IPS-20b (cell line): Measurements from ENCODE around the gene RSPRY1.
"Not testable (repeated sequence)": the region's sequence is repeated elsewhere in the genome, so short reads cannot be mapped to it uniquely, and the experiment has no call there.

Source experiments
- H3K27ac ChIP-seq: one replicate; pipeline ENCODE4 v1.5.1; 2013; ENCODE audit warnings: low read length
- H3K27me3 ChIP-seq: 2 replicates; pipeline ENCODE4 v1.6.1; 2013; ENCODE audit warnings: mild to moderate bottlenecking, low read length, inconsistent platforms; ENCODE audit not compliant: insufficient read depth
- H3K36me3 ChIP-seq: 2 replicates; pipeline ENCODE4 v1.6.1; 2013; ENCODE audit warnings: low read depth, mild to moderate bottlenecking, inconsistent platforms, low read length, moderate library complexity; ENCODE audit not compliant: insufficient read depth
- H3K4me1 ChIP-seq: 2 replicates; pipeline ENCODE4 v1.6.1; 2013; ENCODE audit warnings: mild to moderate bottlenecking, control low read depth, inconsistent platforms, low read length, moderate library complexity; ENCODE audit not compliant: insufficient read depth
- H3K4me3 ChIP-seq: 2 replicates; pipeline ENCODE4 v1.5.1; 2013; ENCODE audit warnings: mild to moderate bottlenecking, low read length, inconsistent platforms
- H3K9ac ChIP-seq: 2 replicates; pipeline ENCODE4 v1.6.1; 2013; ENCODE audit warnings: low read depth, mild to moderate bottlenecking, inconsistent platforms, low read length, moderate library complexity
- H3K9me3 ChIP-seq: 2 replicates; pipeline ENCODE4 v1.6.1; 2013; ENCODE audit warnings: mild to moderate bottlenecking, low read depth, low read length, inconsistent platforms; ENCODE audit not compliant: insufficient read depth

Gene RSPRY1

DNA sequence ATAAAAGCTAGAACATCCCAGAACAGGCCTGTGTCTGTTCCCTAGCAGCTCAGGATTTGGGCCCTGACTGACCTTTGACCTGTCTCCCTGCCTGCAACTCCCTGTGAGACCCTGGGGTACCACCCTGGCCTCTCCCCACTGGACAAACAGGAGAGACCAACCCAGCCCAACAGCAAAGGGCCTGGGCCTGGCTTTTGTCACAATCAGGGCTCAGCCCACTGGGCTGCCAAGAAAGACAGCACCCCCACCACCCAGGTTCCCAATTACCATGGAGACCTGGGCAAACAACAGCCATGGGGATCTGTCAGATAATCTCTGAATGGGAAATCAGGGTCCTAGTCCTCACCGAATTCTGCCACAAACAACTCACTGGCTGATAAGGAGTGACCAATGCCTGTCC lies 87.2 kb downstream of the RSPRY1 start:
- Histone ChIP-seq H3K4me1 (no peaks in the 10 kb centered on the region), H3K9me3 (no peaks in the 10 kb centered on the region), H3K4me3 (no peak overlapping the region), H3K27me3 (no peaks in the 10 kb centered on the region), H3K9ac (no peak overlapping the region), H3K27ac (no peak overlapping the region), H3K36me3 (no peaks in the 10 kb centered on the region)

DNA sequence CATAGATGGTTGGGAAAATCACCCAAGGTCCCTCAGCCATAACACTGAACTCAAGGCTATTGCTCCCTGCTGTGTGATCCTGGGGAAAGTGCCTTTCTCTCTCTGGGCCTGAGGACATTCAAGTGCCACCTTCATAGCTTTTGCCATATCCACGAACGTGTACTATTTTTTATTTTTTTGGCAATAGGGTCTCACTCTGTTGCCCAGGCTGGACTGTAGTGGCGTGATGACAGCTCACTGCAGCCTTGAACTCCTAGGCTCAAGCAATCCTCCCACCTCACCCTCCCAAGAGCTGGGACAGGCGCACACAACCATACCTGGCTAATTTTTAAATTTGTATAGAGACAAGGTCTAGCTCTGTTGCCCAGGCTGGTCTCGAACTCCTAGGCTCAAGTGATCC lies 87.7 kb downstream of the RSPRY1 start:
- Histone ChIP-seq H3K9me3 (no peaks in the 10 kb centered on the region), H3K36me3 (no peaks in the 10 kb centered on the region), H3K9ac (no peak overlapping the region), H3K4me1 (no peaks in the 10 kb centered on the region), H3K4me3 (no peak overlapping the region), H3K27me3 (no peaks in the 10 kb centered on the region), H3K27ac (no peak overlapping the region)

GRCh38 chr16:57275946-57276345 lies 89.8 kb downstream of the RSPRY1 start:
- H3K9me3 ChIP-seq, H3K4me1 ChIP-seq, H3K9ac ChIP-seq, H3K27ac ChIP-seq, H3K36me3 ChIP-seq, H3K27me3 ChIP-seq, H3K4me3 ChIP-seq: not testable (repeated sequence)

GRCh38 chr16:57276596-57276995 lies 90.5 kb downstream of the RSPRY1 start:
- H3K36me3 ChIP-seq: no peaks in the 10 kb centered on the region
- H3K4me1 ChIP-seq: no peaks in the 10 kb centered on the region
- H3K9me3 ChIP-seq: no peaks in the 10 kb centered on the region
- H3K4me3 ChIP-seq: no peak overlapping the region
- no peak overlapping the region for H3K9ac ChIP-seq
- peaks cover under 1% of the 10 kb centered on the region; the same call in 1 of the 2 replicates for H3K27me3 ChIP-seq
- no peak overlapping the region for H3K27ac ChIP-seq

DNA sequence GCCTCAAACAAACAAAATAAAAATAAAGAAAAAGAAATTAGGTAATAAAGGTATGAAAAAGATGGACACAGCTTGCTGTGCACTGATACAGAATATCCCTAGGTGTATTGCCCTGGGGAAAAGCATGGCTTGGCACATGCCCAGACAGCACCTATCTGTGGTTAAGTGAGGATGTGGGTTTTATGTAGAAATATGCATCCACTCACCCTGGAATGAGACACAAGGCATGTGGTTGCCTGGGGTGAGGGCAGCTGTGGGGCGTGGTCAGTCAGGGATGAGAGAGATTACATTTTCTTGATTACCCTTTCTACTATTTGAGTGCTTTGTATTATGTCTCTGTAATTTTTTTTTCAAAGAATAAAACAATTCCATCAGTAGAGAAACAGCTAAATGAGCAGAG lies 91.5 kb downstream of the RSPRY1 start:
- no peaks in the 10 kb centered on the region for H3K36me3 ChIP-seq
- H3K27ac ChIP-seq: no peak overlapping the region
- H3K4me1 ChIP-seq: no peaks in the 10 kb centered on the region

DNA sequence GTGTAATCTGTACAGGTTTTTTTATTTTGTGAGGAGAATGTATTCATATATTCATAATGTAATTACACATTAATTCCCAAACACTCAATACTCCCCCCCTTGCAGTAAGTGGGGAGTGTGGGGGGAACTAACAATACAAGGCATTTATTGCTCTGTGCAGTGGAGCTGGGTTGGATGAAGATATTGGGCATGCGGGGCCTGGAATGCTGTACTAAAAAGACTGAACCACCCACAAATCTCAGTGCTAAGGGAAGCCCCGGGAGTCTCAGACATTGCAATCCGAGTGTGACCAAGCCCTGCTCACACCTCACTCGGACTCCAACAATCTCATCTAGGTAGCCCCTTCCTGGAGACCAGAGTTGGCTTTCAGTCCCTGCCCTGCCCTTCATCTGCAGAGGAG lies 92.4 kb downstream of the RSPRY1 start:
- no peak overlapping the region for H3K27ac ChIP-seq
- H3K4me3 ChIP-seq: no peak overlapping the region
- peaks cover 18% of the 10 kb centered on the region for H3K27me3 ChIP-seq
- H3K9me3 ChIP-seq: no peaks in the 10 kb centered on the region
- no peak overlapping the region for H3K9ac ChIP-seq
- no peaks in the 10 kb centered on the region for H3K36me3 ChIP-seq
- H3K4me1 ChIP-seq: no peaks in the 10 kb centered on the region

More for the DNA sequence above, 91.5 kb downstream of the RSPRY1 start:
- H3K9me3 ChIP-seq: no peaks in the 10 kb centered on the region
- H3K27me3 ChIP-seq: peaks cover 9% of the 10 kb centered on the region
- H3K4me3 ChIP-seq: no peak overlapping the region
- H3K9ac ChIP-seq: no peak overlapping the region

DNA sequence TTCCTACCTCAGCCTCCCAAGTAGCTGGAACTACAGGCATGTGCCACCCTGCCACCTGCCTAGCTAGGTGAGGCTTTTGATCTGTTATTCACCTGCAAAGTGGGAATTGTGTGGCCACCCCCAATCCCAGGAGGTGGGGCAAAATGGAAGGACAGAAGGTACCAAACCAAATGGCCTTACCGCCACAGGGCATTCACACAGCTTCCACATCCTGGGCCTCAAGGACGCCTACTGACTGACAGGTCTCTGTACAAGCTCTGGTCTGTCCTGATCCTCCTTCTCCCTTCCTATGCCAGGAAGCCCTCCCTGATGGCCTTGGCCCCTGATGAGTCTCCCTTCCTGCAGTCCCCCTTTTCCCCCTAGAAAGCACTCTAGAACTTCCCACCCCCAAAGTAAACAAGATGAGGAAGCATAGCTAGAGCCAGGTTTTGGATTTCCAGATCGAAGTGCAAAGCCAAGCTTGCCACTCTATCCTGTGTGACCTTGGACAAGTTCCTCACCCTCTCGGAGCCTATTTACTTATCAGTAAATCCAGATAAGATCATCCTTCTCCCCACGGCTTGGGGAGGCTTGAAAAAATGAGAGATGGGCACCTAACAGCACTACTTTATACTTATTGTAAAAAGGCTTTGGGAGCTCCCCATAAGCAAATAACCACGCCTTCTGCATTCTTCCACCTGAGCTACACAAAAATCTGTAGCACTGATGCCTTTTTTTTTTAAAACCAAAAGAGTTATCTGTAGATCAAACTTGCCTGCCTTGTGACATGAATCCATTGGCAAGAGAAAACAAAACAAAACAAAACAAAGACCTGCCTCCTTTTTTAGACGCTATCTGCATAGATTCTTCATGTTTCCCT lies 93.9 kb downstream of the RSPRY1 start:
- Histone ChIP-seq H3K36me3 (no peaks in the 10 kb centered on the region), H3K4me3 (no peak overlapping the region), H3K4me1 (no peaks in the 10 kb centered on the region), H3K9ac (no peak overlapping the region), H3K27ac (no peak overlapping the region), H3K27me3 (peaks cover 34% of the 10 kb centered on the region), H3K9me3 (no peaks in the 10 kb centered on the region)

- peaks cover 40% of the 10 kb centered on the region for H3K27me3 ChIP-seq
- no peaks in the 10 kb centered on the region for H3K36me3 ChIP-seq
- H3K4me3 ChIP-seq: no peak overlapping the region
- H3K27ac ChIP-seq: no peak overlapping the region
- no peak overlapping the region for H3K9ac ChIP-seq
- no peaks in the 10 kb centered on the region for H3K9me3 ChIP-seq
- H3K4me1 ChIP-seq: no peaks in the 10 kb centered on the region
Measured at GRCh38 chr16:57281791-57282190, 95.7 kb downstream of the RSPRY1 start.

GRCh38 chr16:57282510-57283213 lies 96.5 kb downstream of the RSPRY1 start:
- Histone ChIP-seq H3K27ac (no peak overlapping the region), H3K27me3 (peaks cover 40% of the 10 kb centered on the region), H3K9me3 (no peaks in the 10 kb centered on the region), H3K4me3 (no peak overlapping the region), H3K36me3 (no peaks in the 10 kb centered on the region), H3K9ac (no peak overlapping the region), H3K4me1 (no peaks in the 10 kb centered on the region)

DNA sequence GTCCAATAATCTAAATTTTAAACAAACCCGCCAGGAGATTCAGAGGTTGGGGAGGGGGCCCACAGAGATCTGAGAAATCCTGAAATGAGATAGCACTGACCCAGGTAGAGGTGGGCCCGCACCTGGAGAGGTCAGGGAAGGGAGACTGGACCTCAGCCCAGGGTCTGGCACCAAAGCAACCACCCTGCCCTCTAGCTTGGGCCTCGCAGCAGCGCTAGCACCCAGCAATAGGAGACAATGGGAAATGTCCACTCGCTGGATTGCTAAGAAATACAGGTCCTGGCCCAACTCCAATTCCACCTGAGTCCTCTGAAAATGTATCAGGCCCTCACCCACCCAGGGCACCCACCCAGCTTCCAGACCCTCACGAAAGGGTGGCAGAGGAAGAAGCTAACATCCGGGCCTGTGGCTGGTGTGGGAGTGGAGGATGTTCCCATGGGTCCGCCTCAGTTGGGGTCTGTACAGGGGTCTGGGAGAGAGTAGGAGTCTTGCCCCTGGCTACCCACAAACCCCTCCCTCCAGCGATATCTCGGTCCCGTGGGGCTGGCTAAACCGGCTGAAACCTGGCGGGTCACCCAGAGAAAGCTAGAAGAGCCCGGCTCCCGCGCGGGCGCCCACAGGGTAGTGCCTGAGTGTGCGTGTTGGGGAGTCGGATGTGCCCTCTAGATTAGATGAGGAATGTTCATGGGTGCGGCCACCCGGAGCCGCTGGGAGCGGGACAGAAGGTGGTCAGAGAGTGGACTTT lies 97.3 kb downstream of the RSPRY1 start:
- H3K27me3 ChIP-seq: peaks cover 40% of the 10 kb centered on the region
- H3K9ac ChIP-seq: no peak overlapping the region
- no peaks in the 10 kb centered on the region for H3K36me3 ChIP-seq
- H3K9me3 ChIP-seq: no peaks in the 10 kb centered on the region
- H3K27ac ChIP-seq: no peak overlapping the region
- H3K4me1 ChIP-seq: no peaks in the 10 kb centered on the region
- peak overlapping the region; percentile 74; the same call in 1 of the 2 replicates for H3K4me3 ChIP-seq

DNA sequence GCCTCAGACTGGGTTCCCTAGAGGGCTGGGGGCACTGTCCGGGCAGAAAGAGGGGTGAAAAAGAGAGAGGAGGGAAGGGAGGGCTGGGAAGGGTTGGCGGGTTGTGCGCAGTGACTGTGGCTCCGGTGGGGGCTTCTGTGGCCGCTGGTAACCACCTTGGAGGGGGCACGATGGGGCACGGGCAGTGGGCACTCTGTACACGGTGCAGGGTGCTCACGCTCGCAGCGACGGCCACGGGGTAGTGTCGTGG lies 97.8 kb downstream of the RSPRY1 start:
- Histone ChIP-seq H3K4me1 (no peaks in the 10 kb centered on the region), H3K4me3 (peak overlapping the region; percentile 74; the same call in 1 of the 2 replicates), H3K27me3 (peaks cover 40% of the 10 kb centered on the region), H3K9ac (no peak overlapping the region), H3K36me3 (no peaks in the 10 kb centered on the region), H3K27ac (no peak overlapping the region), H3K9me3 (no peaks in the 10 kb centered on the region)
